GM12891 (cell line): Measurements from ENCODE around the gene NAT10.

Experiments used
- POLR2A ChIP-seq: IDR thresholded peaks from 2 replicates; pipeline ENCODE4 v1.6.1; 2011; ENCODE audit warnings: low read depth, low read length, control low read depth
- POLR2AphosphoS5 ChIP-seq: IDR thresholded peaks from 2 replicates; pipeline ENCODE4 v1.6.1; 2011; ENCODE audit warnings: low read depth, low read length, control low read depth
- SPI1 ChIP-seq: IDR thresholded peaks from 2 replicates; pipeline ENCODE4 v1.6.1; 2011; ENCODE audit warnings: low read depth, low read length, control low read depth

- no peak for TF ChIP-seq POLR2A
- no peak for TF ChIP-seq POLR2AphosphoS5
- TF ChIP-seq SPI1: no peak
These were observed 45.7 kb downstream of the NAT10 start for GRCh38 chr11:34151166-34151565.
